GM12872 (cell line): ENCODE measurements around the gene XXYLT1.

Experiments
- TF ChIP-seq, protein P1 (sequence below): IDR thresholded peaks from 3 replicates; pipeline ENCODE4 v1.5.1; 2011; ENCODE audit warnings: low read depth, mild to moderate bottlenecking, low read length, moderate library complexity; ENCODE audit not compliant: insufficient read depth

Gene XXYLT1

DNA sequence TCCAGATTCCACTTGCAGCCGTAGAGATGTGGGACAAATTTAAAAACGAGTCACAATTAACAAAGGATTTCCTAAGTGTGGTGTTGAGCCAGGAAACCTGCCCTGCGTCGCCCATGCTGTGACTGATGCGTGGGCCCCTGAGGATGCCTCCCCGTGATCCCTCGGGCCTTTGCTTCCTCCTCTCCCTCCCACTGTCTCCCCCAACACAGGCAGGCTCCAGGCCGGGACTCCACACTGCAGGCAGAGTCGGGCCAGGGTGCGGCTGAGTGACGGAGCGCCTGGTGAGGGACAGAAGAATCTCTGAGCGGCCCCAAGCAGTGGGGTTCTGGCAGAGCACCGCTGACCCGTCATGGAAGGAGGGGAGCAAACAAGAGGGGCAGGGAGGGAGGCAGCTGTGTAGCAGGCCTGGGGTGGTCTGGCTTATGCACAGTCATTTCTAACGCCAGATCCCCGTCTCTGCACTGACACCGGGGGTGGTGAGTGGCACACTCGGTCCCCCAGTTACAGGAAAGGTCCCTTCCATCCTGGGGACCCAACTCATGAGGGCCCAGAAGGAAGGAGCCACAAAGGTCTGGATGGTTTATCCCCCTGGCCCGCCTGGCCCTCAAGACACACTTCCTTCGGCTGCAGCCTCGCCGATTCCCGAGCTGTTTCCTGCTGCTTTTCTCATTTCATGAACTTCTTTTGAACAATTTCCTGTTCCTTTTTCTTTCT lies 91.0 kb downstream of the XXYLT1 start:
- TF ChIP-seq, protein P1, sequence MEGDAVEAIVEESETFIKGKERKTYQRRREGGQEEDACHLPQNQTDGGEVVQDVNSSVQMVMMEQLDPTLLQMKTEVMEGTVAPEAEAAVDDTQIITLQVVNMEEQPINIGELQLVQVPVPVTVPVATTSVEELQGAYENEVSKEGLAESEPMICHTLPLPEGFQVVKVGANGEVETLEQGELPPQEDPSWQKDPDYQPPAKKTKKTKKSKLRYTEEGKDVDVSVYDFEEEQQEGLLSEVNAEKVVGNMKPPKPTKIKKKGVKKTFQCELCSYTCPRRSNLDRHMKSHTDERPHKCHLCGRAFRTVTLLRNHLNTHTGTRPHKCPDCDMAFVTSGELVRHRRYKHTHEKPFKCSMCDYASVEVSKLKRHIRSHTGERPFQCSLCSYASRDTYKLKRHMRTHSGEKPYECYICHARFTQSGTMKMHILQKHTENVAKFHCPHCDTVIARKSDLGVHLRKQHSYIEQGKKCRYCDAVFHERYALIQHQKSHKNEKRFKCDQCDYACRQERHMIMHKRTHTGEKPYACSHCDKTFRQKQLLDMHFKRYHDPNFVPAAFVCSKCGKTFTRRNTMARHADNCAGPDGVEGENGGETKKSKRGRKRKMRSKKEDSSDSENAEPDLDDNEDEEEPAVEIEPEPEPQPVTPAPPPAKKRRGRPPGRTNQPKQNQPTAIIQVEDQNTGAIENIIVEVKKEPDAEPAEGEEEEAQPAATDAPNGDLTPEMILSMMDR, result no peak

DNA sequence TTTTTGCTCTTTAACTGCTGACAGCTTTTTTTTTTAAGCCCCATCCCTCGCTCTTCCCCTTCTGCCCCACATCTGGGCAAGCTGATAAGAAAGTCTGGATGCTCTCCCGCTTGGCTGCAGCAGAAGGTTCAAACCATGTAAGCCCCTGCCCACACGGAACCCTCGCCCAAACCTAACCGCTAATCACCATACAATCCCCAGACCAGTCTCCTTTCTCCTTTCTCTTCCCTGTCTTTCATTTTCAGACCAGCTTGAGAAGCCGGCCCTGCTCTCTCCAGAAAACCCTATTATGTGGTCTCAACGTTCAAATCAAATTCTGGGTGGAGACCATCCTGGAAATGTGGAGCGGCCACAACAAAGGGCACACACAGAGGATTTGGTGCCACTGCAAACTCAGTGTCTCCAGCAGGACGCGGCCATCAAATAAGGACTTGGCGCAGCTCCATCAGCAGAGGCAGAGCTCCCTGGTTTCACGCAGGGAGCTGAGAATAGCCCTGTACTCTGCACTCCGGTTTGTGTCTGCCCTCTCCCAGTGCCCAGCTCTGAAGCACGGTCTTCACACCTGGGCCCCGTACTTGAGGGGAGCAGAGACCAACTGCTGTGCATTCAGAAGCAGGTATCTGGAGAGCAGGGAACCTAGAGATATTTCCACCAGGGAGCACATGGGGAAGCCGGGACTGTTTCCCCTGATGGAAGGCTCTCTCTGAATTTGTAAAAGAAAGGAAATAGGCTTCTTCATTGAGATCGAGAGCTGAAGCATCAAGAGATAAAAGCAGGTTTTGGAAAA lies 92.6 kb downstream of the XXYLT1 start:
- TF ChIP-seq, protein P1, result no peak

DNA sequence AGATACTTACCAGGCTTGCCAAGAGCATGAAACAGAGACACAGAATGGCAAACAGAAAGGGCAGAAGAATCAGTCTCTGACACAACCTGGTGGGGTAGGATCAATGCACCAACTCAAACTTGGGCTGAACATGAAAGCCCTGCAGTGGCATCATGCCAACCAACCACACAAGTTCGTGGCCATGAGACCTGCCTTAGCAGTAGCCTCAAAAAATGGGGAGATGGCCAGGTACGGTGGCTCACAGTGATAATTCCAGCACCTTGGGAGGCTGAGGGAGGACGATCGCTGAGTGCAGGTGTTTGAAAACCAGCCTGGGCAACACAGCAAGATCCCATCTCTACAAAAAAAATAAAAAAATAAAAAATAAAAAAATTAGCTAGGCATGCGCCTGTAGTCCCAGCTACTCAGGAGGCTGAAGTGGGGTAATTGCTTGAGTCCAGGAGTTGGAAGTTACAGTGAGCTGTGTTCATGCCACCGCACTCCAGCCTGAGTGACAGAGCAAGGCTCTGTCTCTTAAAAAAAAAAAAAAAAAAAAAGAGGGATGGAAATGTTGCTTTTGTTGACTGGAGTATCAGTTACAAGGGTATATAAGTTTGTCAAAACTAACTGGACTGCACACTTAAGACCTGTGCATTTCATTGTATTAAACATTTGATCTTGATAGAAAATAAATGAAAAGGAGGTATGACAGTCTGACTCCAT lies 93.4 kb downstream of the XXYLT1 start:
- TF ChIP-seq, protein P1, result no peak

DNA sequence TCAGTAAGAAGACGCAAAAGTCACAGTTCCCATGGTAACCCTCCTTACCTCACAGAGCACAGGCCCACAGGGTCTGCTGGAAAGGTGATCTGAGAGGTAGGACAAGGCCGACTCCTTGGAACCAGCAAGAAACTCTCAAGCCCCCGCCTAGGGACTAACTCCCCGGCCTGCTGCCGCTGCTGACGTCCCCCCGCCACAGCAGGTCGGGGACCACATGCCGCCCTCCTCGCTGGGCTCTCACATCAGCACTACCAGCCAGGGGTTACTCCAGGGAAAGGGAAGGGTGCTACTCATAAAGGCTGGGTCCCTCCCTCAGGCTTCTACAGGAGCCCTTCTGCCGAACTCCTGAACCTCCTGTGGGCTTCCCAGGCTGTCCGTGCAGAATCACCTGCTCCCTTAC lies 94.2 kb downstream of the XXYLT1 start:
- TF ChIP-seq, protein P1, result no peak

DNA sequence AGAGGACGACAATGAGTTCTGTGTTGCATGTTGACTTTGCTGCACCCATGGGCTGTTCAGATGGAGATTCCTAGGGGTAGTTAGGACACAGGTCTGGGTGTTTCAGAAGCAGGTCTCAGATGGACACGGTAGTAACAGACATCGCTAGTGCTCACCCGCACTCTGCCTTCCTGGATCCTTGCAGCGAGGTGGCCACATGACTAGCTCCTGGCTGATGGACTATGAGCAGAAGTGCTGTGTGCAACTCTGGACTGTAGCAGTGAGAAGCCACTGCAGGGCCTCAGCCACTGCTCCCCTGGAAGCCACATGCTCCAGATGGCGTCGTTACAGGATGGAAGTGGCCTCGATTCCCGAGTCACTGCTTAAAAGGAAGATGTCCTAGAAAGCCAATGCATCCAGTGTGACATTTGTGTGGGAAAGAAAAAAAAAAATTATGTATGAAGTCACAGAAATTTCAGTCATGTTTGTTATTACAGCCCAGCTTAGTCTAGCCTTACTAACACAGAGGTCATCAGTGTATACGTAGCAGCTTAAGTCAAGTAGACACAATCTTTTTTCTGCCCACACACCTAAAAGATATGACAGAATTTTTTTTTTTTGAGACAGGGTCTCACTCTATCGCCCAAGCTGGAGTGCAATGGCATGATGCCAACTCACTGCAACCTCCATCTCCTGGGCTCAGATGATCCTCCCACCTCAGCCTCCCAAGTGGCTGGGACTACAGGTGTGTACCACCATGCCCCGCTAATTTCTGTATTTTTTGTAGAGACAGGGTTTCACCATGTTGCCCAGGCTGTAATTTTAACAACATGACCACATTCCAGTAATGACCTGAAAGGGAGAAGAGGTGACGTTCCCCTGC lies 95.3 kb downstream of the XXYLT1 start:
- TF ChIP-seq, protein P1, result no peak

DNA sequence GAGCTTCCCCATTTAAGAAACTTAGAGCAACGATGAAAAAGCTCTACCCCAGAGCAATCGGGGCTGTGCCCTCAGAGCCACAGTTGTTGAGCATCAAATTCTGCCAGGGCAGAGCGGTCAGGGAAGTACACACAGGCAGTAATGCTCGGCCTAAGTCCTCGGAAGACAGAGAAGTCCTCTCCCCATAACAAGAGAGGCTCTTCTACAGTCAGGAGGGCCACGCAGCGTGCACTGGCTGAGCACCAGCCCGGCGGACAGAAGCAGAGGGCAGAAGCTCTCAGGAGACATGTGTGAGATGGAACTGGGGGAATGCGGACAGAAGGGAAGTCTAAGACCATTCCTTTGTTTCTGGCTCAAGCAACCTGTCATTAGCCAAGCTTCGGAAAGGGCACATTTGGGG lies 95.9 kb downstream of the XXYLT1 start:
- TF ChIP-seq, protein P1, result no peak
